Measurements from ENCODE around the gene C1orf167.

The C1orf167 gene

DNA sequence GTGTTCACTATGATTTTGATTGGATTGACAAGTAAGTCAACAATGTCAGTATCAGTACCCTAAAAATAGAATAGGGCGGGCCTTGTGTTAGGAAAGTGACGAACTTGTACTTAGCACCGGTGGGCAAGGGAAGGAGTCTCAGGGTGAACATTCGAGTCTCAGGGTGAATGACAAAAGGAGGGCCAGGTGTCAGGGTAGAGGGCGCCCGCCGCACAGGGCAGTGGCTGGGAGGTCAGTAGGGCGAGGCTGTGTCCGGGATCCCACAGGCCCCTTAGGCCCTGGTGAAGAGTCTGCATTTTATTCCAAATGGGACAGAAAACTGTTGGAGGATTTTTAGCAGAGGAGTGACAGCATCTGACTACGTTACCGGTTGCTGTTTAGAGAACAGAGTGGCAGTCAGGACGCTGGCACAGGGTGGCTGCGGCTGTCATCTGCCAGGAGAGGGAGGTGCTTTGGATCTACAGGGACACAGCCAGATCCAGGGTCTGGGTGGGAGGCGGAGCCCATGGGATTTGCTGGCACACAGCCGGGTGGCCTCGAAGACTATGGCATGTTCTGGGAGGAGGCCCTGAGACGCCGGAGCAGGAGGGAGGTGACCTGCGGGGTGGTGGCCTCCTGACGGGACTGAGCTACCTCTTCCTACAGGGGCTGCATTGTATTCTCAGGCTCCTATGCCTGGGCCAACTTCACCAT lies 15.1 kb upstream of the C1orf167 start:
- DNase-seq (ENCODE audit: insufficient read length, low spot score): no peak
- TF ChIP-seq, protein P1, sequence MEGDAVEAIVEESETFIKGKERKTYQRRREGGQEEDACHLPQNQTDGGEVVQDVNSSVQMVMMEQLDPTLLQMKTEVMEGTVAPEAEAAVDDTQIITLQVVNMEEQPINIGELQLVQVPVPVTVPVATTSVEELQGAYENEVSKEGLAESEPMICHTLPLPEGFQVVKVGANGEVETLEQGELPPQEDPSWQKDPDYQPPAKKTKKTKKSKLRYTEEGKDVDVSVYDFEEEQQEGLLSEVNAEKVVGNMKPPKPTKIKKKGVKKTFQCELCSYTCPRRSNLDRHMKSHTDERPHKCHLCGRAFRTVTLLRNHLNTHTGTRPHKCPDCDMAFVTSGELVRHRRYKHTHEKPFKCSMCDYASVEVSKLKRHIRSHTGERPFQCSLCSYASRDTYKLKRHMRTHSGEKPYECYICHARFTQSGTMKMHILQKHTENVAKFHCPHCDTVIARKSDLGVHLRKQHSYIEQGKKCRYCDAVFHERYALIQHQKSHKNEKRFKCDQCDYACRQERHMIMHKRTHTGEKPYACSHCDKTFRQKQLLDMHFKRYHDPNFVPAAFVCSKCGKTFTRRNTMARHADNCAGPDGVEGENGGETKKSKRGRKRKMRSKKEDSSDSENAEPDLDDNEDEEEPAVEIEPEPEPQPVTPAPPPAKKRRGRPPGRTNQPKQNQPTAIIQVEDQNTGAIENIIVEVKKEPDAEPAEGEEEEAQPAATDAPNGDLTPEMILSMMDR (IDR thresholded peaks at IDR 0.05; ENCODE audit: insufficient read depth, missing control alignments): no peak
- FAIRE-seq: no peak

DNA sequence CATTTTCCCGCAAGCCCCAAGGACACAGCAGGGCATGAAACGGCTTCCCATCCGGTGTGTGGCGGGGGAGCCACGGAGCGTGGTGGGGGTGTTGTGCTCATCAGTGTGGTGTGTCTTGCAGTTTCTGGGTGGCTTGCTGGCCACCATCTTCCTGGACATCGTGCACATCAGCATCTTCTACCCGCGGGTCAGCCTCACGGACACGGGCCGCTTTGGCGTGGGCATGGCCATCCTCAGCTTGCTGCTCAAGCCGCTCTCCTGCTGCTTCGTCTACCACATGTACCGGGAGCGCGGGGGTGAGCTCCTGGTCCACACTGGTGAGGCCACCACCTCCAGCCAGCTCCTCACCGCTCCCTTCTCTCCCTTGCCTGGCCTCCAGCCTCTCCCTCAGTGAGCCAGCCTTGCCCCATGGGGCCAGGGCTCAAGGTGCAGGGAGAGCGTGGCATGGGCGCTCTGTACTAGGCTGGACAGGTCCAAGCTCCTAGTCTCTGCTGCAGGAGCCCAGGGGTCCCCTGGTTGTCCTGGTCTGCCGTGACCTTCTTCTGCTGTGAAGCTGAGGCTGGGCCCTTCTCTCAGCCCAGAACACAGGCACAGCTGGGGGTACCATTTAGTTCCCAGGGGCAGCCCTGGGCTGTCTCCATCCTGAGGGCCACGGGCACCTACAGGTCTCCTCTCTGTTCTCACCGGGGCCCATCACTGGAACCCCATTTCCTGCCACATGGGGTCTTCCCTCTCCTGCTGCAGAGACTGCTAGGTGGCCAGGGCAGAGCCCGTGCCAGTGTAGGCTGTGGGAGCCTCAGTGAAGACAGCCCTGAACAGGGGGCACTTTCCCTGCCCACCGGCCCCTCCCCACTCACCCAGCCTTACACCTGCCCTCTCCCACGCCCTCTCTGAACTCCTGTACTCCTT lies 13.4 kb upstream of the C1orf167 start:
- DNase-seq (ENCODE audit: insufficient read length, low spot score) (no peak), FAIRE-seq (no peak)

DNA sequence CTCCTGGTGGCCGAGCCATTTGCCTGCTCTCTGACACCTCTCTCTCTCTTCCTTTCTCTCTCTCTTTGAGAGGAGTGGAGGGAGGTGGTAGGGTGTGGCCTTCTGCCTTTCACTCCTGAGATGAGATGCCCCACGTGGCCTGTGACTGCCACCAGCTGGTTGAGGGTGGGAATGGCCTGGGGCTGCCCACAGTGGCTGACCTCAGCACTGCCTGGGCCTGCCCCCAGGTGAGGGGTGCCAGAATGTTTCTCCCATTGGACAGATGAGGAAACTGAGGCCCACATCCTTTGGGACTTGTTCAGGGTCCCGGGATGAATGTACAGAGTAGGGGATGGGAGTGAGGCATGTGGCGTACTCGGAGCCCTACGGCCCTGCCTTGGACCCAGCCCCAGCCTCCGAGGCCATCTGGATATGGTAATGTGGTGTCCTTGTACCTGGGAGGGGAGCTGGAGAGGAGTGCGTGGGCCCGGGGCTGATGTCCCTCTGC lies 12.7 kb upstream of the C1orf167 start:
- TF ChIP-seq, protein P1 (IDR thresholded peaks at IDR 0.05; ENCODE audit: insufficient read depth, missing control alignments): peak; percentile 22
- FAIRE-seq (no peak), DNase-seq (ENCODE audit: insufficient read length, low spot score) (no peak)

More for the DNA sequence above, 13.4 kb upstream of the C1orf167 start:
- TF ChIP-seq, protein P1 (IDR thresholded peaks at IDR 0.05; ENCODE audit: insufficient read depth, missing control alignments): no peak

DNA sequence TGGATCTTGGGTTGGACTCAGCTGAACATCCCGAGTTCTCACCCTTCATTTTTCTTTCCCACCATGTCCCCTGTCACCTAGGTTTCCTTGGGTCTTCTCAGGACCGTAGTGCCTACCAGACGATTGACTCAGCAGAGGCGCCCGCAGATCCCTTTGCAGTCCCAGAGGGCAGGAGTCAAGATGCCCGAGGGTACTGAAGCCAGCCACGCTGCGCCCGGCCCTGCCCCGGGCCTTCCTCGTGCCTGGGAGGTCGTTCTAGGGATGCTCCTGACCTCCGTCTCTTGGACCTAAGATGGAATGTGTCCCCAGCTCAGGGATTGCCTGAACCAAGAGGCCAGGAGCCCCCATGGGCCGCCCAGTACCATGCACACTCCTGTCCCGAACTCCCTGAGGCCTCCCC lies 12.0 kb upstream of the C1orf167 start:
- TF ChIP-seq, protein P1 (IDR thresholded peaks at IDR 0.05; ENCODE audit: insufficient read depth, missing control alignments): no peak
- FAIRE-seq: no peak
- no peak for DNase-seq (ENCODE audit: insufficient read length, low spot score)

DNA sequence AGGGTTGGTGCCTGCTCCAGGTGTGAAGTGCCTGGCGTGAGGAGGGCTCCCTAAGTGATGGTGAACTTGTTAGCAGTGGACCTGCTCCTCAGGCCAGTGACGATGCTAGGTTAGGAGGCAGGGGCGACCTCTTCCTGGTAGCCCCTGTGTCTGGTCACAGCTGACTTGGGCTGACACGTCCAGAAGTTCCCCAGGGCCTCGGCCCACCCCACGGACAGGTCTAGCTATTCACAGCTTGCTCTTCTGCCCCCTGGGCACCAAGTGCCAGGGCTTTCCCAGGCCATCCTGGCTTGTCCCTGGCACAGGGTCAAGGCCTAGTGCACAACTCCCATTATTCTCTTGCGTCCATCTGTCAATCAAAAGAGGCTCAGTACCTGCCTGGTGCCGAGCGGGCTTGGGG lies 10.9 kb upstream of the C1orf167 start:
- TF ChIP-seq, protein P1 (IDR thresholded peaks at IDR 0.05; ENCODE audit: insufficient read depth, missing control alignments): no peak
- DNase-seq (ENCODE audit: insufficient read length, low spot score) (no peak), FAIRE-seq (no peak)

DNA sequence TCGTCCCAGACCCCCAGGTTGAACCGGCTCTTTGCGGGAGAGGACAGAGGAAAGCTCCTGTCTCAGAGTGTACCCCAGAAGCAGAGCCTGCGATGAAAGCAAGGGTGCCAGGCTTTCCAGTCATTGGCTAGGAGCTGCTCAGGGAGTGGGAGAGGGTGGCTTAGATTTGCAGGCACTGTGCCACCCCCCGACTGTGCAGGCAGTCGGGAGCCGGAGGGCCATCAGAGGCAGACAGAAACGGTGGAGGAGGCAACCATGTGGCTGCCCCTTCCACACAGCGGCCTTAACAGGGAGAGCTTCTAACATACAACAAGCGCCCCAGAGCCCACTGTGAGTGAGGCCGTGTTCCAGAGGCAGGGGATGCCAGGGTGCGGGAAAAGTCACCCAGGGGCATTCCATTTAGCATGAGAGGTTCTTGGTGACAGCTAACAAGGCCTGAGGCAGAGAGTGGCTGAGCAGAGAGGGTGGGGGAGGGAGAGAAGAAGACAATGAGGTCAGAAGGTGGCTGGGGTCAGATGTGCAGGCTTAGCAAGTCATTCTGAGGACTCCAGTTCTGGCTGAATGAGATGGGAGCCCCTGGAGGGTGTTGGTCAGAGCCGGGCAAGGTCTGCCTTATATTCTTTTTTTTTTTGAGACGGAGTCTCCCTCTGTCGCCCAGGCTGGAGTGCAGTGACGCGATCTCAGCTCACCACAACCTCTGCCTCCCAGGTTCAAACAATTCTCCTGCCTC lies 9.5 kb upstream of the C1orf167 start:
- FAIRE-seq (no peak), DNase-seq (ENCODE audit: insufficient read length, low spot score) (no peak)
- TF ChIP-seq, protein P1 (IDR thresholded peaks at IDR 0.05; ENCODE audit: insufficient read depth, missing control alignments): no peak
